AG09319 (cell line): ENCODE measurements around the gene TMEM154.

Experiments
- DNase-seq: peaks from one replicate; pipeline ENCODE4 v3.0.0-alpha.2; 2010; ENCODE audit warnings: low read depth; ENCODE audit errors: extremely low read depth
- CTCF ChIP-seq: IDR thresholded peaks from 2 replicates; pipeline ENCODE4 v1.5.1; 2011; ENCODE audit warnings: low read depth, mild to moderate bottlenecking, inconsistent platforms, low read length, moderate library complexity

TMEM154 gene

GRCh38 chr4:152684587-152684986, 4.8 kb upstream of the TMEM154 start:
- no peak for TF ChIP-seq CTCF
- no peak for DNase-seq

- no peak for DNase-seq
- TF ChIP-seq CTCF: no peak
Measured at GRCh38 chr4:152684007-152684406, 4.2 kb upstream of the TMEM154 start.

GRCh38 chr4:152682143-152682941, 2.5 kb upstream of the TMEM154 start:
- TF ChIP-seq CTCF: no peak
- no peak for DNase-seq

GRCh38 chr4:152680988-152681603, 1.3 kb upstream of the TMEM154 start:
- no peak for TF ChIP-seq CTCF
- no peak for DNase-seq

GRCh38 chr4:152678841-152679240, 956 bp downstream of the TMEM154 start:
- DNase-seq: no peak
- TF ChIP-seq CTCF: no peak

- DNase-seq: no peak
- TF ChIP-seq CTCF: no peak
Measured at GRCh38 chr4:152677117-152677516, 2.7 kb downstream of the TMEM154 start.

GRCh38 chr4:152676052-152676854, 3.5 kb downstream of the TMEM154 start:
- no peak for DNase-seq
- TF ChIP-seq CTCF: no peak
